Caco-2 (cell line): Measurements from ENCODE around the gene TOMM34. TPM values are rescaled to one million over a fixed set of nuclear protein-coding genes. Genes with fewer than 3 reads are reported as not detected.

Experiments used
- BruUV-seq: library from RNA; stranded (reverse); fragments of 400-500 nt; replicated peaks from 2 replicates; lab custom pipeline; 2021; lab: Mats Ljungman, UMichigan
- CTCF ChIA-PET: fragments of 300-600 bp; sonication (Branson Sonifier 250); formaldehyde crosslinking; loops from one replicate; lab custom pipeline; 2022; ENCODE audit warnings: antibody characterized with exemption; lab: Charles Lee
- POLR2A ChIA-PET: fragments of 300-600 bp; sonication (Branson Sonifier 250); formaldehyde crosslinking; loops from one replicate; lab custom pipeline; 2022; ENCODE audit warnings: antibody characterized with exemption; lab: Charles Lee
- DNase-seq, 2 experiments: peaks; one replicate each; pipeline versions ENCODE4 v3.0.0 to v3.0.0-alpha.2; 2020 to 2022
- H3K27me3 ChIP-seq: replicated peaks from 2 replicates; pipeline ENCODE4 v1.6.0; 2011; ENCODE audit warnings: low read length; ENCODE audit not compliant: control insufficient read depth, insufficient read depth
- H3K36me3 ChIP-seq: 2 replicates; pipeline ENCODE4 v1.5.1; 2011; ENCODE audit warnings: low read length; ENCODE audit not compliant: control insufficient read depth, insufficient read depth
- H3K4me1 ChIP-seq: fragments of 250-450 bp; sonication (Bioruptor Pico); 2 replicates; pipeline ENCODE4 v1.5.1; 2020; ENCODE audit warnings: mild to moderate bottlenecking
- H3K4me3 ChIP-seq: 2 replicates; pipeline ENCODE4 v1.5.1; 2011; ENCODE audit warnings: low read depth, mild to moderate bottlenecking, control low read depth, low read length
- H3K9me3 ChIP-seq: fragments of 250-450 bp; sonication (Bioruptor Pico); 2 replicates; pipeline ENCODE4 v1.5.1; 2020; ENCODE audit warnings: mild to moderate bottlenecking, moderate library complexity
- H3K27ac Mint-ChIP-seq: one replicate; pipeline ENCODE4 v1.8.0; 2022; ENCODE audit warnings: mixed read lengths; ENCODE audit not compliant: unreplicated experiment
- H3K27me3 Mint-ChIP-seq: one replicate; pipeline ENCODE4 v1.8.0; 2022; ENCODE audit warnings: mixed read lengths; ENCODE audit not compliant: insufficient read depth, unreplicated experiment
- H3K36me3 Mint-ChIP-seq: one replicate; pipeline ENCODE4 v1.8.0; 2022; ENCODE audit warnings: mild to moderate bottlenecking, mixed read lengths; ENCODE audit not compliant: insufficient read depth, unreplicated experiment
- H3K4me1 Mint-ChIP-seq: one replicate; pipeline ENCODE4 v1.8.0; 2022; ENCODE audit warnings: low read depth, mixed read lengths; ENCODE audit not compliant: unreplicated experiment
- H3K4me3 Mint-ChIP-seq: one replicate; pipeline ENCODE4 v1.8.0; 2022; ENCODE audit warnings: mild to moderate bottlenecking, moderate library complexity, mixed read lengths; ENCODE audit not compliant: unreplicated experiment
- H3K9me3 Mint-ChIP-seq: one replicate; pipeline ENCODE4 v1.8.0; 2022; ENCODE audit warnings: mixed read lengths; ENCODE audit not compliant: unreplicated experiment
- CTCF ChIP-seq, 2 experiments: fragments of 200-600 bp in 1 of 2; IDR thresholded peaks; 1 replicate in 1 of 2; 2 replicates in 1 of 2; pipeline versions ENCODE4 v1.5.1 to v1.8.0; 2011 to 2022; ENCODE audit warnings: antibody characterized with exemption in 1 of 2, control low read depth in 1 of 2, inconsistent platforms in 1 of 2, low read depth in 1 of 2, low read length in 1 of 2, mild to moderate bottlenecking in 1 of 2, moderate library complexity in 1 of 2; ENCODE audit not compliant: insufficient read depth in 1 of 2, severe bottlenecking in 1 of 2, unreplicated experiment in 1 of 2
- intact Hi-C: fragments of 100-400 bp; cut with micrococcal nuclease; formaldehyde crosslinking; loops from one replicate; pipeline ENCODE4 v1.10.0; 2022; ENCODE audit not compliant: unreplicated experiment
- total RNA-seq: library from RNA; stranded (reverse); gene quantifications from 2 replicates; pipeline ENCODE4 v1.2.3, GENCODE V29; 2022

The TOMM34 gene
- total RNA-seq, 1 experiment from 2014 or later: 139 TPM

GRCh38 chr20:44983093-44983674, 23.0 kb upstream of the TOMM34 start:
- intact Hi-C loops: no loop called here
- Mint-ChIP-seq H3K27ac (no peak overlapping the region), H3K36me3 (peaks cover 53% of the 10 kb centered on the region), H3K4me3 (no peak overlapping the region), H3K27me3 (no peaks in the 10 kb centered on the region), H3K9me3 (no peaks in the 10 kb centered on the region), H3K4me1 (no peaks in the 10 kb centered on the region)
- no peak for TF ChIP-seq CTCF (IDR thresholded peaks at IDR 0.05; ENCODE audit: insufficient read depth in 1 of 2, low read depth in 1 of 2, low read length in 1 of 2, severe bottlenecking in 1 of 2, unreplicated experiment in 1 of 2)
- H3K4me3 ChIP-seq: no peak overlapping the region
- no peaks in the 10 kb centered on the region for H3K27me3 ChIP-seq
- no TSS peak for BruUV-seq
- no peaks in the 10 kb centered on the region for H3K9me3 ChIP-seq
- ChIA-PET CTCF (no interaction called here), POLR2A (no interaction called here)
- no peak for DNase-seq
- H3K36me3 ChIP-seq: 0 out of 2 replicates have a peak, but pooled peaks cover 1% of the 10 kb centered on the region
- H3K4me1 ChIP-seq: no peaks in the 10 kb centered on the region

- Histone ChIP-seq H3K36me3 (0 out of 2 replicates have a peak, but pooled peaks cover 1% of the 10 kb centered on the region), H3K4me3 (no peak overlapping the region), H3K27me3 (no peaks in the 10 kb centered on the region), H3K9me3 (no peaks in the 10 kb centered on the region), H3K4me1 (no peaks in the 10 kb centered on the region)
- Mint-ChIP-seq H3K4me1 (peaks cover 6% of the 10 kb centered on the region), H3K4me3 (no peak overlapping the region), H3K9me3 (no peaks in the 10 kb centered on the region), H3K36me3 (peaks cover 54% of the 10 kb centered on the region), H3K27me3 (no peaks in the 10 kb centered on the region), H3K27ac (no peak overlapping the region)
- ChIA-PET POLR2A (no interaction called here), CTCF (interaction anchor here (0.7 kb wide), 1 partner anchor 206 kb away, joined by 4 read pairs; no protein-coding TSS in a partner anchor)
- intact Hi-C loops: no loop called here
- TF ChIP-seq CTCF (IDR thresholded peaks at IDR 0.05; ENCODE audit: insufficient read depth in 1 of 2, low read depth in 1 of 2, low read length in 1 of 2, severe bottlenecking in 1 of 2, unreplicated experiment in 1 of 2): no peak
- DNase-seq: no peak
- BruUV-seq: no TSS peak
Measured at GRCh38 chr20:44981736-44982406, 21.7 kb upstream of the TOMM34 start.

- Mint-ChIP-seq H3K27ac (no peak overlapping the region), H3K36me3 (peaks cover 65% of the 10 kb centered on the region), H3K27me3 (no peaks in the 10 kb centered on the region), H3K4me1 (peaks cover 6% of the 10 kb centered on the region), H3K9me3 (no peaks in the 10 kb centered on the region), H3K4me3 (no peak overlapping the region)
- BruUV-seq: no TSS peak
- POLR2A ChIA-PET: interaction anchor here (0.9 kb wide), 1 partner anchor 19 kb away, joined by 4 read pairs; the partner anchor contains the start of gene TOMM34
- Histone ChIP-seq H3K4me3 (no peak overlapping the region), H3K9me3 (no peaks in the 10 kb centered on the region), H3K27me3 (no peaks in the 10 kb centered on the region), H3K4me1 (no peaks in the 10 kb centered on the region), H3K36me3 (0 out of 2 replicates have a peak, but pooled peaks cover 3% of the 10 kb centered on the region)
- CTCF ChIA-PET: no interaction called here
- intact Hi-C loops: no loop called here
- DNase-seq: no peak
- no peak for TF ChIP-seq CTCF (IDR thresholded peaks at IDR 0.05; ENCODE audit: insufficient read depth in 1 of 2, low read depth in 1 of 2, low read length in 1 of 2, severe bottlenecking in 1 of 2, unreplicated experiment in 1 of 2)
Measured at GRCh38 chr20:44979090-44979621, 19.0 kb upstream of the TOMM34 start.
